GM12891 (cell line): ENCODE data around the gene RASEF.

ENCODE experiments used
- POLR2A ChIP-seq: IDR thresholded peaks from 2 replicates; pipeline ENCODE4 v1.6.1; 2011; ENCODE audit warnings: low read depth, low read length, control low read depth
- POLR2AphosphoS5 ChIP-seq: IDR thresholded peaks from 2 replicates; pipeline ENCODE4 v1.6.1; 2011; ENCODE audit warnings: low read depth, low read length, control low read depth
- TAF1 ChIP-seq: IDR thresholded peaks from 2 replicates; pipeline ENCODE4 v1.6.1; 2011; ENCODE audit warnings: low read depth, low read length, control low read depth

- TF ChIP-seq POLR2A: no peak
- no peak for TF ChIP-seq POLR2AphosphoS5
- no peak for TF ChIP-seq TAF1
Observed at GRCh38 chr9:83024506-83025125, 38.3 kb downstream of the RASEF start.
